IPS-11a (cell line): ENCODE measurements around the gene TMEM267.
"Not testable (repeated sequence)": the region's sequence is repeated elsewhere in the genome, so short reads cannot be mapped to it uniquely, and the experiment has no call there.

ENCODE experiments used
- H3K4me3 ChIP-seq: one replicate; pipeline ENCODE4 v1.5.1; 2013; ENCODE audit warnings: low read depth, low read length, control low read depth

TMEM267 gene

GRCh38 chr5:43411495-43411894, 72.2 kb downstream of the TMEM267 start:
- H3K4me3 ChIP-seq, result no peak overlapping the region

DNA sequence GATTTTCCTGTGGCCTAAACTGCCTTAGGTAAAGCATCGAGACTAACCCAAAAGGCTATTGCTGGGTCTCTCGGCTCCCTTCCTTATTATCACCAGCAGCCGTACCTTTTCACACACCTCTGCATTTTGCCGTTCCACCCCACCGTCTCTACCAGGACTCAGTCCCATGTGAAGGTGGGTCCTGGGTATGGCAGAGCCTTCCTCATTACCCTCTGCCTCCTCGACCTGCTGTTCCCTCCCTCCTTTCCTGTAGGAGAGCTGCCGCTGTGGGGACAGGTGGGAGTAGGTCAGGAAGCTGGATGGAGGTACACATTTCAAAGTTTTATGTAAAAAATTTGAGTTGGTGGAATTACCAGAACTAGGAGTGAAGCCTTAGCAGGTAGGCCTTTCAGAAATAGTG, 73.3 kb downstream of the TMEM267 start:
- no peak overlapping the region for H3K4me3 ChIP-seq

DNA sequence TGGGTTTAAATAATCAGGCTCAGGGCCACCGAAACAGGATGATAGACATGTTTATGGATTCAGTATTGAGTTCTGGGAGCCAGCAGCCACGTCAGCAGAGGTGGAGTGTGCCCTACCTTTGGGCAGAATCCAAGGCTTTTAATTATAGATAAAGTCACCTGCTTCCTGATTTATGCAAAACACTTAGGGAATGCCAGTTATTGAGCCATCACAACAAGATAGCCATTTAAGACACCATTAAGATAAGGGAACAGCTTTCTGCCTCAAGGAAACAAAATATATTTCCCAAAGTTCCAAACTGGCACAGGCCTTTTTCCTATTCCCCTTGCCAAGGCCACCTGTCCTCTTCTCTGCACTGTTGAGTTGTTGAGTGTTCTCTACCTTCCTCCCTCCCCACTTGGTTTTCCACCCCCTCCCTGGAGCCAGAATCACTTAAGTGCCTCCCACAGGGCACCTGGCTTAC, 73.8 kb downstream of the TMEM267 start:
- no peak overlapping the region for H3K4me3 ChIP-seq

GRCh38 chr5:43402524-43403066, 81.1 kb downstream of the TMEM267 start:
- H3K4me3 ChIP-seq, result not testable (repeated sequence)

DNA sequence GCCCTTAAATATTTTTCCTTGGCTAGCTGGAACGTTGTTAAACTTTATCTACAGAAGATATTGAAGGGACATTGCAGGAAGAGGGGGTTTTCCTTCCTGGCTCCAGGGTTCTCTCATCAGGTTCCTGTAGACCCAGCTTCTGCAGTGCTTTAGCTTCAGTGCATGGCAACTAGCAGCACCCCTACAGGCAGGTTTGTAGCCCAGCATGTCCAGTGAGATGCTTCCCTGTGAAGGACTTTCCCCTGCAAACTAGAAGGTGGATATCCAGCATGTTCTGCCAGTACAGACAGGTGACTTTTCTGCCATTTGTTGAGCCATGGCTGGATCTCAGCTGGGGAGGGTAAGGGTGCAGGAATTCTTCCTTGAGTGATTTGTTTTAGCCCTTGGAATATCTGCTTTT, 81.8 kb downstream of the TMEM267 start:
- no peak overlapping the region for H3K4me3 ChIP-seq

DNA sequence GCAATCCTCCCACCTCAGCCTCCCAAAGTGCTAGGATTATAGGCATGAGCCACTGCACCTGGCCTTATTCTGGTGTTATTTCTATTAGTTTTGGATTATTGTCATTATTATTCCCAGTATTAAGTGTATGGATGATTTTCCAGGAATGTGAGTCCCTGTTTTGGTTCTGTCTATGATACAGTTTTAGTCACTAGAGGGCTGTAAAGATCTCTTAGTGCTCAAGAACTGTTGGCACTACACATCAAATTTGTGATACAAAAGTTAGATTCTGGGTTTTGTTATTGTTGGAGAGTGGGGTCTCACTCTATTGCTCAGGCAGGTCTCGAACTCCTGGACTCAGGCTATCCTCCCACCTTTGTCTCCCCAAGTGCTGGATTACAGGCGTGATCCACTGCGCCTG, 83.6 kb downstream of the TMEM267 start:
- H3K4me3 ChIP-seq, result no peak overlapping the region

- H3K4me3 ChIP-seq, result peak overlapping the region; percentile 27
Observed at GRCh38 chr5:43396762-43397304, 86.8 kb downstream of the TMEM267 start.
